Vagina (tissue), 2 donors: ENCODE results near the gene ATG4D.

ENCODE experiments used
- CTCF ChIP-seq, 3 experiments: fragments of 450-650 bp in 2 of 3; fragments of 200-600 bp in 1 of 3; sonication (generic) in 1 of 3; IDR thresholded peaks; one replicate each; pipeline ENCODE4 v1.5.1; 2017 to 2019; ENCODE audit warnings: antibody characterized with exemption in 3 of 3, mild to moderate bottlenecking in 2 of 3, moderate library complexity in 2 of 3
- POLR2A ChIP-seq, 2 donors: fragments of 450-650 bp; IDR thresholded peaks; one replicate each; pipeline ENCODE4 v1.6.1; 2017; ENCODE audit warnings: antibody characterized with exemption in 2 of 2, mild to moderate bottlenecking in 2 of 2, moderate library complexity in 2 of 2
- POLR2AphosphoS5 ChIP-seq, 2 donors: sonication (generic); formaldehyde crosslinking; IDR thresholded peaks; one replicate each; pipeline ENCODE4 v1.9.0; 2017; ENCODE audit warnings: antibody characterized with exemption in 2 of 2, mild to moderate bottlenecking in 2 of 2, low read depth in 1 of 2; ENCODE audit not compliant: insufficient read depth in 1 of 2

DNA sequence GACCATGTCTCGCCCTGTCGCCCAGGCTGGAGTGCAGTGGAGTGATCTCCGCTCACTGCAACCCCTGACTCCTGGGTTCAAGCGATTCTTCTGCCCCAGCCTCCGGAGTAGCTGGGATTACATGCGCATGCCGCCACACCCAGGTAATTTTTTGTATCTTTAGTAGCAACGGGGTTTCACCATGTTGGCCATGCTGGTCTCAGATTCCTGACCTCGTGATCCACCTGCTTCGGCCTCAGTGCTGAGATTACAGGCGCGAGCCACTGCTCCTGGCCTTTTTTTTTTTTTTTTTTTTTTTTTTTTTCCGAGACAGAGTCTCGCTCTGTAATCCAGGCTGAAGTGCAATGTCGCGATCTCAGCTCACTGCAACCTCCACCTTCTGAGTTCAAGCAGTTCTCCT is 35.7 kb upstream of the ATG4D start:
- TF ChIP-seq CTCF (IDR thresholded peaks at IDR 0.05): no peak
- no peak for TF ChIP-seq POLR2A (IDR thresholded peaks at IDR 0.05)
- no peak for TF ChIP-seq POLR2AphosphoS5 (IDR thresholded peaks at IDR 0.05; ENCODE audit: insufficient read depth in 1 of 2, low read depth in 1 of 2)
